K562 (cell line): ENCODE results near the gene CTCFL. TPM values are rescaled to one million over a fixed set of nuclear protein-coding genes. Genes with fewer than 3 reads are reported as not detected.

Experiments used
- ADNP ChIP-seq: fragments of 200-800 bp; sonication (Bioruptor generic); IDR thresholded peaks from 2 replicates; pipeline ENCODE4 v1.6.1; 2016; ENCODE audit warnings: missing genetic modification characterization, missing compliant biosample characterization
- KDM5B ChIP-seq: fragments of 200-600 bp; sonication (generic); IDR thresholded peaks from 2 replicates; pipeline ENCODE4 v1.6.1; 2012; ENCODE audit warnings: low read depth, mild to moderate bottlenecking, moderate library complexity, low read length, control low read depth, inconsistent platforms; ENCODE audit not compliant: insufficient replicate concordance
- TCF7L2 ChIP-seq: fragments of 150-350 bp; IDR thresholded peaks from 2 replicates; pipeline ENCODE4 v1.6.1; 2016; ENCODE audit warnings: low read depth, mild to moderate bottlenecking, low read length, moderate library complexity
- TFAP4 ChIP-seq: sonication (generic); formaldehyde crosslinking; IDR thresholded peaks from 2 replicates; pipeline ENCODE4 v1.8.0; 2022; ENCODE audit warnings: missing genetic modification reagents, mild to moderate bottlenecking, moderate library complexity, borderline replicate concordance
- TFE3 ChIP-seq: fragments of 450-650 bp; formaldehyde crosslinking; IDR thresholded peaks from 2 replicates; pipeline ENCODE4 v1.4.0; 2020; ENCODE audit warnings: mild to moderate bottlenecking, mixed read lengths
- VEZF1 ChIP-seq: fragments of 200-800 bp; sonication (Bioruptor generic); IDR thresholded peaks from 2 replicates; pipeline ENCODE4 v1.6.1; 2017; ENCODE audit warnings: missing genetic modification characterization, missing compliant biosample characterization
- ZNF407 ChIP-seq: fragments of 450-650 bp; IDR thresholded peaks from 2 replicates; pipeline ENCODE4 v1.6.1; 2016; ENCODE audit warnings: low read depth
- ZNF512 ChIP-seq: IDR thresholded peaks from 2 replicates; pipeline ENCODE4 v1.6.1; 2016; ENCODE audit warnings: missing genetic modification characterization, missing compliant biosample characterization
- ZNF584 ChIP-seq: fragments of 200-800 bp; sonication (Bioruptor generic); IDR thresholded peaks from 2 replicates; pipeline ENCODE4 v1.6.1; 2016; ENCODE audit warnings: low read depth, mild to moderate bottlenecking, missing genetic modification characterization, missing compliant biosample characterization
- polyA plus RNA-seq, 8 experiments: library from polyadenylated mRNA; depleted of rRNA in 4 of 8; stranded (reverse) in 5 of 8; unstranded in 3 of 8; fragments of >200 nt; fragmentation: Nextera tagmentation in 2 of 8; fragmentation: Illumina TruSeq in 1 of 8; extraction: Ambion mirVana in 2 of 8; extraction: Trizol in 1 of 8; gene quantifications; 2 replicates each; pipeline versions ENCODE4 v1.2.1 to v1.2.3, GENCODE V29; 2011 to 2014; ENCODE audit warnings: inconsistent platforms in 1 of 8, missing spikeins in 1 of 8
- total RNA-seq, 7 experiments: library from RNA; depleted of rRNA in 6 of 7; stranded (reverse); fragments of >200 nt in 6 of 7; fragmentation: Illumina TruSeq in 2 of 7; extraction: Trizol in 2 of 7; gene quantifications; 2 replicates each; pipeline versions ENCODE4 v1.2.1 to v1.2.3, GENCODE V29; 2011 to 2021; ENCODE audit warnings: low replicate concordance in 1 of 7

The CTCFL gene
- total and polyA plus RNA-seq, 9 of the 15 experiments (the other 6 are each of a cell fraction or from before 2014, with no cell fraction given) = 42.4 to 188 (median 111) TPM

GRCh38 chr20:57526087-57526884 is 1.3 kb upstream of the CTCFL start (continued):
- TF ChIP-seq ZNF512 = no peak
- TF ChIP-seq KDM5B = no peak
- TF ChIP-seq TCF7L2 = no peak
- TF ChIP-seq ZNF584 (CRISPR knock-in tag) = no peak
- TF ChIP-seq ADNP (tag) = peak; percentile 23; the same call in 1 of the 2 replicates
- TF ChIP-seq TFE3 (CRISPR knock-in tag) = no peak
- TF ChIP-seq VEZF1 (CRISPR knock-in tag) = peak; percentile 93
- no peak for TF ChIP-seq ZNF407
- TF ChIP-seq TFAP4 (CRISPR knock-in tag) = peak; percentile 24; the same call in 1 of the 2 replicates
